Stimulated activated CD8-positive, alpha-beta memory T cell treated with anti-CD3 and anti-CD28 coated beads, Interleukin-7, amount 100 ng/mL, for 4 hours (primary cell): ENCODE results near the gene RANBP3.

Experiments
- DNase-seq, 2 donors: peaks; one replicate each; pipeline ENCODE4 v3.0.0-alpha.2; 2020; ENCODE audit warnings: low read depth in 2 of 2

Gene RANBP3

GRCh38 chr19:5952193-5953029, 25.5 kb downstream of the RANBP3 start:
- DNase-seq: no peak

- DNase-seq: no peak
These were observed 26.5 kb downstream of the RANBP3 start for GRCh38 chr19:5951338-5951861.

DNA sequence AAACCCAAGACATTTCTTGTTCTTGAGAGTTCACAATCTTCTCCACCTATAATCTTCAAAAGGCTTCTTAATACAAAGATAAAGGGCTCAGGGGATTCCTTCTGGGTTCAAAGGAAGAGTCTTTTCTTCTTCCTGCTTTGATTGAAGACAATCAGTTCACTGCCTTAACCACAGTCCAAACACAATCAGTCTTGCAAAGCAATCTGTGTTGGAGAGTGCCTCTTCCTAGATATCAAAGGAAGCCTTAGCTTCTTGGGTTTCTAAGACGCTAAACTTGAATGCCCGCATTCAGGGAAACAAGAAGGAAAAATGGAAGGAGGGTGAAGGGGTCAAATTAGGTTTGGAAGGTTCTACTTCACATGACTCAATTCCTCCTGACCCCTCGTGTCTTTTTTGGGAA, 27.2 kb downstream of the RANBP3 start:
- no peak for DNase-seq

GRCh38 chr19:5949792-5950305, 28.1 kb downstream of the RANBP3 start:
- DNase-seq: no peak

DNA sequence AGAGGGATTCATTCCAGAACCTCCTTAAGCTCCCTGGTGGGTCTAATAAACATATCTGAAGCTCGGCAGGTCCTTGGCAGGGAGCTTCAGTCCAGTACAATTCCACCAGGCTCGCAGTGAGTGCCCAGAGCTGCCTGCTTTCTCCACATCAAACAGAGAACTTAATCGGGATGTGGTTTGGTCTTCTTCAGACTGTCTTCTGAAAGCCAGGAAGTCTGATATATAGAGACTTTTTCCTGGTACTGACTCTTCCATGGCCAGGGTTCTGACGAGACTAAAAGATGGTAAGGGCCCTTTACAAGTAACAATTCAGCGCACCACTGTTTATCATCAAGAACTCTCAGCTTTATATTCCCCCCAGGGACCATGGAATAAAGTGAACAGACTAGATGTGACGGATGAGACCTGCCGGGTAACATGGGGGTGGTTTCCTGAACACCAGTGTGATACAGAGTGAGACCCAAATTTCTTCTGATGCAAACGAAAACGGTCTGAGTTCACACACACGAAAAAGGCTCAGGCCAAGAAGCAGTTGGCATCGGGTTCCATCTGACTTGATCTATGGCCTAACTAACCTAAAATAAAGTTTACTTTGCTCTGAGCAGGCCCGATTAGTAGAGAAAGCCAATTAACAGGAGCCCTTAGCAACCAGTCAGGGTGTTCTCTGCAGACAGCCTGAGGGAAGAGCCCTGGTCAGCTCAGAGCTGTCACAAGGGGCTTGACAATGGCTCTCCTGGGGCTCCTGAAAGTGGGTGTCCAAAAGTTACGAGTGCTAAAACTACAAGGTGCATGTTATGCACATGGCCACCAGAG, 29.0 kb downstream of the RANBP3 start:
- no peak for DNase-seq

DNA sequence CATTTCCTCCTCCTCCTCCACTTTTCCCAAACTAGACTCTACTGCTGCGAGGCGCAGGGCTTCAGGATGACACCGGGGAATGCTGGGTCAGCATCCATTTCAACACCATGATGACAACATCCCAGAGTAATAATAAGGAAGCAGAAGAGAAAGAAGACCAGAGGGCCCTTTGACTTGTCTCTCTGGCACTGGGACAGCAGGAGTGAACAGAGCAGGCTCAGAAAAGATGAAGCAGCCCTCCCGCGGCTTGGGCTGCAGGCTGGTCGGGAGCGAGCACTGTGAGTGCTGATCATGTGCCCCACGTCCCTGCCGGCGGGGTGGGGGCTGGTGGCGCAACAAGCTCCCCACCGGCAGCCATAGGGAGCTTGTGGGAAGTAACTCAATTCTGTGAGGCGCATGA, 30.5 kb downstream of the RANBP3 start:
- DNase-seq: no peak

GRCh38 chr19:5943623-5944022, 34.3 kb downstream of the RANBP3 start:
- no peak for DNase-seq

- DNase-seq: no peak
These were observed 34.9 kb downstream of the RANBP3 start for GRCh38 chr19:5943045-5943444.

GRCh38 chr19:5941673-5942072, 36.3 kb downstream of the RANBP3 start:
- no peak for DNase-seq

DNA sequence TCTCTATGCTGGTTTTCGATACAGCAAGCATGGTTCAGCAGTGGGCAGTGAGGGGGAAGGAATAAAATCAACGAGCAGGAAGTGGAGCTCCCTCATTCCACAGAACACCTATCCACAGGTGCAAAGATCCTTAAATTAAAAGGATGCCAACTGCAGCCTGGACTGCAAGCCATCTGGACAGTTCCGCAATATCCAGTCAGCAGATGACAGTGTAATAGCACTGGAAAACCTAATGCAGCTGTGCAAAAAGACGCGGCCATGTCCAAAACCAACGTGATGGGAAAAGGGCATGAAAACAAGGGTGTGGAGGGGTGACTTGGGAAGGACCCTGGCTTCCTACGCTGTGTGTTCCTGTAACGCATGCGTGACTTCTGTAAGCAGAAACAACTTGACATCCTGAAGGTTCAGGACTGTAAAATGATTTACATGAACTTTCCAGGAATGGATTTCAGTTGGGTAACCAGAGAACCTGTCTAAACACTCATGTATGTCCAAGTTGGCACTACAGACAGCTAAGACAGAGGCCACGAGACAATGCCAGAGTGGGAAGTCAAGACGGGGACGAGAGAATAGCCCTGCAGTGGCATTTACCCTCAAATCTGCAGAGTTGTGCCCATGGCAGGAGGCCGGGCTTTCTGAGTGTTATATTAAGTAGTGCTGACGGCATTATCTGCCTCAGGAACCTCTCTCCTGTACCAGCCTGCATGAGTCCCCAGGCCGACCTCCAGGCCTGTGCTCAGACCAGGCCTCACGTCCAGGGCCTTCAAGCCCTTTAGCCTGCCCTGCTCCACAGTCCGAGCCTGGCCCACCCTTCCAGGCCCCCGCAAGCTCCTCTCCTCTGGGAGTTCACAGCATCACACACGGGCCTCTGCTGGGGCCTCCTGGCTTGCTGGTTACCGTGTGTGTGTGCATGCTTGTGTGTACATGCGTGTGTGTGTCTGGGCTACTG, 37.4 kb downstream of the RANBP3 start:
- no peak for DNase-seq

DNA sequence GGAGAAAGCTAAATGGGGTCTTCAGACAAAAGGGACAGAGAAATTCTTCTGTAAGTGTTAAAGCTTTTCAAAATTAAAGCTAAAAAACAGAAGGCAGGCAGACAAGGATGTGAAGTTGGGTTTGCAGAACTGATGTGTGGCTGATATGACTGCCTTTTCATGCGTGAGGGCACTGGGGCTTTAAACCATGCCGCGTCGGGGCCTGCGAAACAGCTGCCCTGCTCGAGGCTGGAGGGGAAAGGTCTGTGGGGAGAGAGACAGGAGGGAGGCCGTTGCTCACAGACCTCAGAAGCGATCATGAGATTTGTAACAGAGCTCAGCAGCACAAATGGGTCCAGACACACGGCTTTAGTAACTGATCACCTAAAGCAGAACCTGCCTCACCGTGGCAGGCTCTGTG, 40.4 kb downstream of the RANBP3 start:
- DNase-seq: no peak

- DNase-seq: no peak
These were observed 41.7 kb downstream of the RANBP3 start for GRCh38 chr19:5936292-5936592.

DNA sequence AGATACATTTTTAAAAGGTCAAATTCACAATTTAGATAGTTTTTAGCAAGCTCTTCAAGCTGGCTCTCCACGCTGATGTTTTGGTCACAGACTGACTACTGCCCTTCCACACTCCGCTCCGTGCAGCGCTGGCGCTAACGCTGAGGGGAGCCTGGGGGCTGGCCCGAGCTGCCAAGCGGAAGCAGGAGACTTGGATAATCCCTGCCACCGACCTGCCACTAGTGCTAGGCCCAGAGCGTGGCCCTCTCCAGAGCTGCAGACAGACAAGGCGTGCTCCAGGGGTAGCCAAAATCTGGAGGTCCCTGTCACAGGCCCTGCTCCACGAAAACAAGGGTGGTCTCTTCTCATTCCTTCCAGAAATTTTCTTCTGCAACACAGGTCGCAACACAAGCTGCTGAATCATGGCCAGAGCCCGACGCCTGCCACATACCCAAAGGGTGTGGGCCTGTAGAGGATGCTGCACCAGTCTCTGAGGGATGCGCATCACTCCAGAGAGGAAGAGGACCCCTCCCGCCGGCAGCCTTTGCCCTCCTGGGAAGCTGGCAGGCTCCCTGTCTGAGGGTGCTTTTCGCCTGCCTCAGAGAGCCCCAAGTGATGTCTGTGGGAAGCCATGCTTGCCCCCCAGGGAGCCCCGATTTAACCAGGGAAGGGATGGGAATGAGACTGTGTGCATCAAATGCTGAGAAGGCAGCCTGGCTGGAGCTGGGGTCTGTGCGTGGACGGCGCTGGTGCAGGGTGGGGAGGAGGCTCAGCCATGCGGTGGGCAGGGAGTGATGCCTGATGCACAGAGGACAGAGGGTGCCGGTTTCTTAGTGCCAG, 42.3 kb downstream of the RANBP3 start:
- no peak for DNase-seq

DNA sequence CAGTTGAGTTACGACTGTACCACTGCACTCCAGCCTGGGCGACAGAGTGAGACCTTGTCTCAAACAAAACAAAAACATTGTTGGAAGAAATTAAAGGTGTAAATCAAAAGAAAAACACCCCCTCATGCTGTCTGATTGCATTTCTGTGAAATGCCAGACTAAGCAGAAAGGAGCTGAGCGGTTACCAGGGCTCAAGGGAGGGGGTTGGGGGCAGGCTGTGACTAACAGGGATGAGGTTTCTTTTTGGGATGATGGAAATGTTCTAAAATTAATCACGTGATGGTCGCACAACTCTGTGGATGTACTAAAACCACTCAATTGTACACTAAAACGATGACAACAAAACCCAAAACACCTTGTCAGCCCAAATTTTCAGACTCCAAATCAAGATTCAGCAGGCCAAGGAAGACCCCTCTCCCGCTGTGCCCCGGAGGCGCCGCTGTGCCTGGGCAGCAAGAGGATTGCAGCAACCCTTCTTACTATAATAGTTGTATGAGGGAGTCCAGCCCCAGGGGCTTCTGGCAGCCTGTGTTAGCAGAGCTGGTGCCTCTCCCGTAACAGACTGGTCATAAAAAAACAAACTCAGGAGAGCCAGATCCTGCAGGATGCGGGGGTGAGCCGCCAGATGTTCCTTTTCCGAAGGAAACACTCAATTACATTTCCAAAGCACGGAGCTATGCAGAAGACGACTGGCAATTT, 43.0 kb downstream of the RANBP3 start:
- no peak for DNase-seq

DNA sequence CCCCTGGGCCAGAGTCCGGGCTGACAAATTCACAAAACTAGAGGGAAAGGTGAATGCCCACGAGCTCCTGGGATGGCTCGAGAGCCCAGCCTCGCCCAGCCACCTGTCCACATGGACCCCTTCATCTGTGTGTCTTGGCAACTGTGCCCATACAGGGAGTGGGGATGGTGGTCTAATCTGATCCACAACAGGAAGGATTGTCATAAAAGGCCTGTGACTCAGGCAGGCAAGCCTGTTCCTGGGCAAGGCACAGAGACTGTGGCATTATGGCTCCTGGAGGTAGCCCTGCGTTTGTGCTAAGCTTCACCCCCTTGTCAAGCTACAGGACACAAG, 43.9 kb downstream of the RANBP3 start:
- DNase-seq: no peak

DNA sequence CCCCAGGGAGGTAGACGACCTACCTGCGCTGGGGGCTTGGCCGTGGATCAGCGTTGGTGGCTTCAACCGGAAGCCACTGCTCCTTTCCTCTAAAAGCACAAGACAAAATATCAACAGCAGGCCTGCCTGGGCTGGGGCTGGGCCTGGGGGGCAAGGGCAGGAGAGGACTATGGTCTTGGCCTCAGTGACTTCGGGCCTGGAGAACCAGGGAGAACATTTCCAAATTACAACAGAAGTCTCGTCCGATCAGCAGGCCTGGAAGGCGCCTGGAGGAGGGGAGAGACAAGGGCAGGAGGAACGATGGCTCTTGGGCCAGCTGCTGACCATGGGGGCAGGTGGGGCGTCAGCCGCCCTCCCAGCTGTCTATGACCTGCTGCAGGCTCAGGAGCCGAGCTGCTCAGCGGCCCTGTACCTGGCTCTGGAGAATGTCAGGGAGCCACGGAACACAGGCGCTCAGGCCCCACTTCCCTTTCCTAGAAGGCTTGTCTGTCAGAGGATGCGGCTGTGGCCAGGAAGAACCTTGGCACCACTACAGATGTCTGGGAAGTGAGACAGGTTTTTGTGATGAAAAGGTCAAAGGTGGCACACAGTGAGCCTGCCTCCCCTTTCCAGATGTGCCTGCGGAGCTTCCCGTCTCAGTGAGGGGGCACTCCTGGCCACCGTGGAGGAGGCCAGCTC, 44.4 kb downstream of the RANBP3 start:
- no peak for DNase-seq

DNA sequence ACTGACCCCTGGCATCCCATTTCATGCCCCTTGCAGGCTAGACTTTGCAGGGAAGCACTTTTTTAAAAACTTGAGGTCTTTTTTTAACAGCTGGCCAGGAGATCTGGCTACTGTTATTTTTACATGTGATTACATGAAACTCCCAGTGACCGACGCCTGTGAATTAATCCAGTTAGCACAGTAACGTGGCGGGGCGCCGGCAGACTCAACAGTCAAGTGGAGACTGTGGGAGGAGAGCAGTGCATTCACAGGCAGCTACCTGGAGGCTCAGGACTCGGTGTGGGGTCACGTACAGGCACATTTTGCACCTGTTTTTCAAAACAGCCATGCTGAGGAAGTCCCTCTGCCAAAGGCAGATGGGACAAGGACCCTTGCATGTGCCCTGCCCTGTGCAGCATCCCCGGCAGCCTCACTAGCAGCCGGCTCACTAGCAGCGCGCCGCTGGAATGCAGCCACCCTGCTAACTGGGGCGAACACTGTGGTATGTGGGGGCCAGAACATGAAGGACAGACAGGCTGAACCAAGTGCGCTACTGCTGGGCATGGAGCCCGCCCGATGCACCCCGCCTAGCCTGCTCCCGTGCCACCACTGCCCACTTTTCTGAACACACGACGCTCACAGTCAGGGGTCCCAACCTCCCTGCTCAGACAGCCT, 45.2 kb downstream of the RANBP3 start:
- DNase-seq: no peak

GRCh38 chr19:5932146-5932545, 45.8 kb downstream of the RANBP3 start:
- no peak for DNase-seq

DNA sequence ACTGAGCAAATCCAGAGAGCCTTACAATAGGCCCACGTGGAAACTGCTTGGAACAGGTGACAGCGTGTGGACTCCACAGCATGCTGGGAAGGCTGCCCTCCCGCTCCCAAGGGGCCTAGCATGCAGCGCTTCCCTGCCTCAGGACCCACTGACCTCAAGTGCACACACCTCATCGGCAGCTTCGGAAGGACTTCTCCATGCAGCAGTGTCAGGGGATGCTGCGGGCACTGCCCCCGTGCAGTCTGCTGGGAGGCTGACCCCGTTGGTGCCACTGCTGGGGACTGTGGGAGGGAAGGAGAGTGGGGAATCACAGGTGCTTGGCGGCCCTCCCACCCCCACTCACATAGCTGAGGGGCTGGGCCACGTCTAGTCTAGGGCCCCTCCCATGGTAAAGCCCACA, 46.7 kb downstream of the RANBP3 start:
- DNase-seq: no peak
